PC-9 (cell line): ENCODE data around the gene FAM221B.

Experiments used
- EZH2 ChIP-seq: fragments of 200-600 bp; sonication (generic); IDR thresholded peaks from 2 replicates; pipeline ENCODE4 v1.8.0; 2017; ENCODE audit warnings: antibody characterized with exemption, low read depth
- TF ChIP-seq, protein P1 (sequence below): fragments of 200-600 bp; sonication (generic); conservative IDR thresholded peaks from 2 replicates; pipeline ENCODE4 v1.6.1; 2017; ENCODE audit warnings: mixed run types, antibody characterized with exemption, mild to moderate bottlenecking, moderate library complexity

DNA sequence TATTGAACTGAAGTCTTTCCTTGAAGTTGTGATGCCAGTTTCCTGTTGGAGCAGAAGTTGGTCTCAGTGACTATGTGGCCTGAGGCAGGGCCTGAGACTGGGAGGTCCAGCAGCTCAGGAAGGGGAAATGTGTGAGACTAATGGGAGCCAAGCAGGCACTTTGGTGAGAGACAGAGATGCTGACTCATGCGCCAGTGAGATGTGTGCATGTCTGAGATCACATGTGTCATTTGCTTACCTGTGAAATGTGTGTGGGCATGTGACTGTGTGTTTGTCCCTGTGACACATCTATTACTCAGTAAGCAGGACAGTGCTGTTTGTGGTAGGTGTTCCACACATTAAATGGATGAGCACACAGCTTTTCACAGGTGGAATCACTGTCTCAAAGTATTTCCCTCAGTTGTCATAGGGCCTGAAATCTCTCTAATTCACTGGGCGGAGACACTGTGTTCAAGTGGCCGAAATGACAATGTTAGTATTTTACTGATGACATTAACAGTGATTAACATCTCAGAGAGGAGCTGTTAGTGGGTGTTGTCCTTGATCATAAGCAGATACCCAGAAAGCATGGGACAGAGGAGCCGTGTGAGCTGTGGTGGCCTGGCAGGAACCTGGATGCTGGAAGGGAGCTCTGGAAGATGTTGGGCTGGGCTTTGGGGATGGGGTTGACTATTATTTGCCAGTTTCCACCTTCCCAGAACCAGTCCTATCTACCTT, 29.7 kb downstream of the FAM221B start:
- TF ChIP-seq, protein P1, sequence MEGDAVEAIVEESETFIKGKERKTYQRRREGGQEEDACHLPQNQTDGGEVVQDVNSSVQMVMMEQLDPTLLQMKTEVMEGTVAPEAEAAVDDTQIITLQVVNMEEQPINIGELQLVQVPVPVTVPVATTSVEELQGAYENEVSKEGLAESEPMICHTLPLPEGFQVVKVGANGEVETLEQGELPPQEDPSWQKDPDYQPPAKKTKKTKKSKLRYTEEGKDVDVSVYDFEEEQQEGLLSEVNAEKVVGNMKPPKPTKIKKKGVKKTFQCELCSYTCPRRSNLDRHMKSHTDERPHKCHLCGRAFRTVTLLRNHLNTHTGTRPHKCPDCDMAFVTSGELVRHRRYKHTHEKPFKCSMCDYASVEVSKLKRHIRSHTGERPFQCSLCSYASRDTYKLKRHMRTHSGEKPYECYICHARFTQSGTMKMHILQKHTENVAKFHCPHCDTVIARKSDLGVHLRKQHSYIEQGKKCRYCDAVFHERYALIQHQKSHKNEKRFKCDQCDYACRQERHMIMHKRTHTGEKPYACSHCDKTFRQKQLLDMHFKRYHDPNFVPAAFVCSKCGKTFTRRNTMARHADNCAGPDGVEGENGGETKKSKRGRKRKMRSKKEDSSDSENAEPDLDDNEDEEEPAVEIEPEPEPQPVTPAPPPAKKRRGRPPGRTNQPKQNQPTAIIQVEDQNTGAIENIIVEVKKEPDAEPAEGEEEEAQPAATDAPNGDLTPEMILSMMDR: no peak
- no peak for TF ChIP-seq EZH2
